Measurements from ENCODE around the gene LAMB4.

Gene LAMB4

DNA sequence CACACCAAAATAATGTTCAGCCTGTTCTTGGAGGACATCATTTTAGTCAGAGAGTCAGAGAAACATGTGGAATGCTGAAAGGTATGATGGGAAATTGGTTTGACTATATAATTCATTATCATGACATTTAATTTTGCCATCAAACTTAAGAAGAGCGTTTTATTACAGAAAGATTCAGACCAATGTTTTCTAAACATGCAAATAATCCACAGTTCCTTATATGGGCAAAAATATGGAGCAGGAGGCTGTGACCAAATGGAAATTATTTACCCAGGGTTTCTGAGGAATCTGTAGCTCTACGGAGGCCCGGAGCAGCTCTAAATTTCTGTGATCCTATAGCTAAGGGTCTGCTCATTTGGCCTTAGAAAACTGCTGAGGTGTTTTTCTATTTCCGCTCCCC, 33.2 kb downstream of the LAMB4 start:
- Histone ChIP-seq H3K4me3 (ENCODE audit: low read depth, low read length) (no peak overlapping the region), H3K4me1 (peaks cover 8% of the 10 kb centered on the region), H3K9me3 (no peaks in the 10 kb centered on the region), H3K36me3 (no peaks in the 10 kb centered on the region), H3K27me3 (no peaks in the 10 kb centered on the region)
- TF ChIP-seq, protein P1, sequence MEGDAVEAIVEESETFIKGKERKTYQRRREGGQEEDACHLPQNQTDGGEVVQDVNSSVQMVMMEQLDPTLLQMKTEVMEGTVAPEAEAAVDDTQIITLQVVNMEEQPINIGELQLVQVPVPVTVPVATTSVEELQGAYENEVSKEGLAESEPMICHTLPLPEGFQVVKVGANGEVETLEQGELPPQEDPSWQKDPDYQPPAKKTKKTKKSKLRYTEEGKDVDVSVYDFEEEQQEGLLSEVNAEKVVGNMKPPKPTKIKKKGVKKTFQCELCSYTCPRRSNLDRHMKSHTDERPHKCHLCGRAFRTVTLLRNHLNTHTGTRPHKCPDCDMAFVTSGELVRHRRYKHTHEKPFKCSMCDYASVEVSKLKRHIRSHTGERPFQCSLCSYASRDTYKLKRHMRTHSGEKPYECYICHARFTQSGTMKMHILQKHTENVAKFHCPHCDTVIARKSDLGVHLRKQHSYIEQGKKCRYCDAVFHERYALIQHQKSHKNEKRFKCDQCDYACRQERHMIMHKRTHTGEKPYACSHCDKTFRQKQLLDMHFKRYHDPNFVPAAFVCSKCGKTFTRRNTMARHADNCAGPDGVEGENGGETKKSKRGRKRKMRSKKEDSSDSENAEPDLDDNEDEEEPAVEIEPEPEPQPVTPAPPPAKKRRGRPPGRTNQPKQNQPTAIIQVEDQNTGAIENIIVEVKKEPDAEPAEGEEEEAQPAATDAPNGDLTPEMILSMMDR (IDR thresholded peaks at IDR 0.05; ENCODE audit: low read depth, low read length): no peak
- DNase-seq: no peak

- TF ChIP-seq, protein P1 (IDR thresholded peaks at IDR 0.05; ENCODE audit: low read depth, low read length): no peak
- Histone ChIP-seq H3K4me1 (peaks cover 8% of the 10 kb centered on the region), H3K9me3 (no peaks in the 10 kb centered on the region), H3K36me3 (no peaks in the 10 kb centered on the region), H3K27me3 (no peaks in the 10 kb centered on the region), H3K4me3 (ENCODE audit: low read depth, low read length) (0 out of 2 replicates have a peak overlapping the region, but pooled peaks have one; percentile 18)
- DNase-seq: peak; percentile 58
Observed at GRCh38 chr7:108094933-108095710, 35.0 kb downstream of the LAMB4 start.

DNA sequence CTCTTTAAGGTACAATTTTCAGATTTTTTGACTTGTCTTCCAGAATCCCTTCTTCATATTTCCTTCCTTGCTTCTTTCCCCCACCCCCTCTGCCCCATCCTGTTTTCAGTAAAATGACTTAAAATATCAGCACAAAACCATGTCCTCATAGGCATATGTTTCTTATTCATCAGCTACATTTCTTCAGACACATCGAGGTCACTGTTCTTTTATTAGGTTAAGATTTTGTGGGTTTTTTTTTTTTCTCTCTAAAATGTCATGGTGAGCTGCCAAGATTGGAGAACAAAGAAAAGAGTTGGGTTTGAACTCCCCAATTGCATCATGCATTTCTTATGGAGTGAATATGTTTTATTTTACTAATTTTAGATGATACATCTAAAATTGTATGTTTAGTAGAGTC, 35.8 kb downstream of the LAMB4 start:
- H3K9me3 ChIP-seq: no peaks in the 10 kb centered on the region
- TF ChIP-seq, protein P1 (IDR thresholded peaks at IDR 0.05; ENCODE audit: low read depth, low read length): no peak
- no peak for DNase-seq
- no peaks in the 10 kb centered on the region for H3K27me3 ChIP-seq
- no peaks in the 10 kb centered on the region for H3K36me3 ChIP-seq
- no peak overlapping the region for H3K4me3 ChIP-seq (ENCODE audit: low read depth, low read length)
- H3K4me1 ChIP-seq: peaks cover 8% of the 10 kb centered on the region

- no peaks in the 10 kb centered on the region for H3K36me3 ChIP-seq
- DNase-seq: no peak
- H3K4me1 ChIP-seq: peaks cover 8% of the 10 kb centered on the region
- TF ChIP-seq, protein P1 (IDR thresholded peaks at IDR 0.05; ENCODE audit: low read depth, low read length): no peak
- H3K9me3 ChIP-seq: no peaks in the 10 kb centered on the region
- H3K4me3 ChIP-seq (ENCODE audit: low read depth, low read length): no peak overlapping the region
- no peaks in the 10 kb centered on the region for H3K27me3 ChIP-seq
Observed at GRCh38 chr7:108093851-108094331, 36.3 kb downstream of the LAMB4 start.

DNA sequence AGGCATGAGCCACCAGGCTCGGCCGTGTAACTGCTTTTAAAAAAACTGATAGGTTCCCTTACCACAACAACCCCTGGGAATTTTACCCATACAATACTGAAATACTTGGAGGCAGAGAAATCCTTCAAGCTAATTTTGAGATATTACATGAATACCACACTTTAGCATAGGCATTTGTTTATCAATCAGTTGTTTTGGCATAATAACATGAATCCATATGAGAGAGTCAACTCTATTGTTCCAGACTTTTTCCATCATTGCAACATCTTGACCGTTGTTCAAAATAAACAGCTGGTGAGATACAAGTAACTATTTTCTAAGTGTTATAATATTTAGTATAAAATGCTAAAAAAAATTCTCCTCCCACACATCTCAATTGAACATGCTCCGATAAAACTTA, 36.8 kb downstream of the LAMB4 start:
- Histone ChIP-seq H3K9me3 (no peaks in the 10 kb centered on the region), H3K4me3 (ENCODE audit: low read depth, low read length) (no peak overlapping the region), H3K36me3 (no peaks in the 10 kb centered on the region), H3K27me3 (no peaks in the 10 kb centered on the region), H3K4me1 (peaks cover 8% of the 10 kb centered on the region)
- no peak for DNase-seq
- TF ChIP-seq, protein P1 (IDR thresholded peaks at IDR 0.05; ENCODE audit: low read depth, low read length): no peak

GRCh38 chr7:108091461-108091831, 38.7 kb downstream of the LAMB4 start:
- DNase-seq: no peak
- Histone ChIP-seq H3K27me3 (no peaks in the 10 kb centered on the region), H3K4me3 (ENCODE audit: low read depth, low read length) (no peak overlapping the region), H3K9me3 (no peaks in the 10 kb centered on the region), H3K4me1 (peaks cover 8% of the 10 kb centered on the region), H3K36me3 (no peaks in the 10 kb centered on the region)
- TF ChIP-seq, protein P1 (IDR thresholded peaks at IDR 0.05; ENCODE audit: low read depth, low read length): no peak
